Endothelial cell of umbilical vein (primary cell): ENCODE measurements around the gene C16orf90.

Source experiments
- POLR2A ChIP-seq: IDR thresholded peaks from 2 replicates; pipeline ENCODE4 v1.6.1; 2012; ENCODE audit warnings: low read depth, mild to moderate bottlenecking, control low read depth, low read length
- TF ChIP-seq, protein P1 (sequence below), 2 donors: IDR thresholded peaks; 1 replicate in 1 of 2; 2 replicates in 1 of 2; pipeline ENCODE4 v1.5.1; 2011; ENCODE audit warnings: low read length in 2 of 2, mild to moderate bottlenecking in 2 of 2, moderate library complexity in 2 of 2, control low read depth in 1 of 2, inconsistent platforms in 1 of 2, low read depth in 1 of 2; ENCODE audit not compliant: insufficient read depth in 1 of 2; ENCODE audit errors: extremely low read depth in 1 of 2

GRCh38 chr16:3496386-3496785 is 1.1 kb upstream of the C16orf90 start:
- TF ChIP-seq, protein P1, sequence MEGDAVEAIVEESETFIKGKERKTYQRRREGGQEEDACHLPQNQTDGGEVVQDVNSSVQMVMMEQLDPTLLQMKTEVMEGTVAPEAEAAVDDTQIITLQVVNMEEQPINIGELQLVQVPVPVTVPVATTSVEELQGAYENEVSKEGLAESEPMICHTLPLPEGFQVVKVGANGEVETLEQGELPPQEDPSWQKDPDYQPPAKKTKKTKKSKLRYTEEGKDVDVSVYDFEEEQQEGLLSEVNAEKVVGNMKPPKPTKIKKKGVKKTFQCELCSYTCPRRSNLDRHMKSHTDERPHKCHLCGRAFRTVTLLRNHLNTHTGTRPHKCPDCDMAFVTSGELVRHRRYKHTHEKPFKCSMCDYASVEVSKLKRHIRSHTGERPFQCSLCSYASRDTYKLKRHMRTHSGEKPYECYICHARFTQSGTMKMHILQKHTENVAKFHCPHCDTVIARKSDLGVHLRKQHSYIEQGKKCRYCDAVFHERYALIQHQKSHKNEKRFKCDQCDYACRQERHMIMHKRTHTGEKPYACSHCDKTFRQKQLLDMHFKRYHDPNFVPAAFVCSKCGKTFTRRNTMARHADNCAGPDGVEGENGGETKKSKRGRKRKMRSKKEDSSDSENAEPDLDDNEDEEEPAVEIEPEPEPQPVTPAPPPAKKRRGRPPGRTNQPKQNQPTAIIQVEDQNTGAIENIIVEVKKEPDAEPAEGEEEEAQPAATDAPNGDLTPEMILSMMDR (IDR thresholded peaks at IDR 0.05; ENCODE audit: extremely low read depth in 1 of 2, insufficient read depth in 1 of 2, low read depth in 1 of 2, low read length in 2 of 2), result no peak
- TF ChIP-seq POLR2A, result no peak
